ENCODE data around the gene CAPN10.

CAPN10 gene

DNA sequence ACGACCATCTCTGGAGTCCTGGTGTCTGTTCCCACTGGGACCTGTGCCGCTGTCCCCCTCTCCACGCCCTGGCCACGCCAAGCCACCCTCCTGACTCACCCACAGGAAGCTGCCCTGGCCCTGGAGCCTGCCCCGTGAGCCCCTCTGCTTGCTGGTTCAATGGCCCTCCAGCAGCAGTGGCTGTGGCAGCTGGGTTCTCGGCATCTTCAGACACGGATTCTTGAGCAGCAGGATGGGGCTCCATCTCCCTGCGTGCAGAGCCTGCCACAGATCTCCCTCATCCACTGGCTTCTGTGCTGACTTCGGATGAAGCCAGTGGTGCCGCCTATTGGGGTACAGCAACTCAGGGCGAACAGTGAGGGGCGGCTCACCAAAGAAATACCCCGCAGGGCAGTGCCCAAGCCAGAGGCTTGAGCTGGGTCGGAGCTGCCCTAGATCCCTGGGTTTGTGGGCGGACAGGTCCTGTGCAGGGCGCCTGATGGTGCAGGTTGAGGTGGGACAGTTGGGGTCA is 14.0 kb downstream of the CAPN10 start:
- Histone ChIP-seq H3K36me3 (peaks cover 20% of the 10 kb centered on the region), H3K9me3 (ENCODE audit: severe bottlenecking) (no peaks in the 10 kb centered on the region), H3K27me3 (ENCODE audit: insufficient read depth, low read depth, severe bottlenecking) (no peaks in the 10 kb centered on the region), H3K27ac (no peak overlapping the region), H3K4me3 (ENCODE audit: low read depth, low read length) (no peak overlapping the region)
- DNase-seq, result peak; percentile 6
- TF ChIP-seq CTCF (IDR thresholded peaks at IDR 0.05; ENCODE audit: low read depth, low read length), result no peak

- H3K9me3 ChIP-seq (ENCODE audit: severe bottlenecking), result no peaks in the 10 kb centered on the region
- peaks cover 15% of the 10 kb centered on the region for H3K36me3 ChIP-seq
- no peak overlapping the region for H3K4me3 ChIP-seq (ENCODE audit: low read depth, low read length)
- DNase-seq, result peak; percentile 3
- no peaks in the 10 kb centered on the region for H3K27me3 ChIP-seq (ENCODE audit: insufficient read depth, low read depth, severe bottlenecking)
- no peak for TF ChIP-seq CTCF (IDR thresholded peaks at IDR 0.05; ENCODE audit: low read depth, low read length)
- H3K27ac ChIP-seq, result no peak overlapping the region
Observed at GRCh38 chr2:240601061-240601830, 14.7 kb downstream of the CAPN10 start.

DNA sequence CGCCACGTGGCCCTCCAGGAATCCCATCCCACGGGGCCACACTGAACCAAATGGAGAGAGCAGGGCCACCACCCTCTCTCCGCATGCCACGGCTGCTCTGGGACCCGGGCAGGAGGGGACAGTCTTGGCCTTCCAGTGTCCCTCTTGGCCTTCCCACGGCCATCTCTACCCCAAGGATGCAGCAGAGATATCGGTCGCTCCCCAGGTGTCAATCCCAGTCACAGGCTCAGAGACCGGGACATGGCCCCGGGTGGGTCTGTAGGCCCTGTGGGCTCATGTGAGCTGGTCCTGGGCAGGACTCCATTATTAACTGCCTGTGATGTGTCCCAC is 15.3 kb downstream of the CAPN10 start:
- no peak overlapping the region for H3K27ac ChIP-seq
- H3K36me3 ChIP-seq, result peaks cover 15% of the 10 kb centered on the region
- TF ChIP-seq CTCF (IDR thresholded peaks at IDR 0.05; ENCODE audit: low read depth, low read length), result no peak
- no peak overlapping the region for H3K4me3 ChIP-seq (ENCODE audit: low read depth, low read length)
- H3K27me3 ChIP-seq (ENCODE audit: insufficient read depth, low read depth, severe bottlenecking), result no peaks in the 10 kb centered on the region
- DNase-seq, result peak; percentile 2
- no peaks in the 10 kb centered on the region for H3K9me3 ChIP-seq (ENCODE audit: severe bottlenecking)

DNA sequence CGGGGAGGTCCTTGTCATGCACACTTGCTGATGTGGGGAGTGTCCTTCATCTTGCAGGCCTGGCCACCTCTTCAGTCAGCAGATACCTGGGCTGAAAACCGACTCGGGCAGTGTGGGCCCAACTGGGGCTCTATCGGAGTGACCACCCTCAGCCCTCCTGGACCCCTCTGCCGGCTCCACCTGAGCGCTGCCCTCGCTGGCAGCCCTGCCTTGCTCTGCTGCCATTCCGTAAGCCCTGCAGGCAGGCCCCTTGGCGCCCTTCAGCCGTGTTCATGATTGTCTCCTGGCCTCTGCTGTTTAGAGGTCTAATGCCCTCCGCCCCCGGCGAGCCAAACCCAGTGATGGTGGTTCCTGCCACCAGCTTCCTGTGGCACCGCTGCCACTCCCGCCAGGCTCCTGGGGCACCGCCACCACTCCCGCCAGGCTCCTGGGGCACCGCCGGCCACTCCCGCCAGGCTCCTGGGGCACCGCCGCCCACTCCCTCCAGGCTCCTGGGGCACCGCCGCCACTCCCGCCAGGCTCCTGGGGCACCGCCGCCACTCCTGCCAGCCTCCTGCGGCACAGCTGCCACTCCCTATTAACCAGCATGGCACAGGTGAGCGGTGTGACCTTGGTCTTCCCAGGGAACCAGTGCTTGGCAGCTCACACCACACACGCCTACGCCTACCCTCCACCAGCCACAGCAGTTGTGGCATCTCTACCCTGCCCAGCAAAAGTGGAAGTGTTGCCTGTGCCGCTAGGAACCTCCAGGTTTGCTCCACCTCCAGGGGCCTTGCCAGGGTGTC is 15.9 kb downstream of the CAPN10 start:
- DNase-seq, result peak; percentile 5
- TF ChIP-seq CTCF (IDR thresholded peaks at IDR 0.05; ENCODE audit: low read depth, low read length), result no peak

DNA sequence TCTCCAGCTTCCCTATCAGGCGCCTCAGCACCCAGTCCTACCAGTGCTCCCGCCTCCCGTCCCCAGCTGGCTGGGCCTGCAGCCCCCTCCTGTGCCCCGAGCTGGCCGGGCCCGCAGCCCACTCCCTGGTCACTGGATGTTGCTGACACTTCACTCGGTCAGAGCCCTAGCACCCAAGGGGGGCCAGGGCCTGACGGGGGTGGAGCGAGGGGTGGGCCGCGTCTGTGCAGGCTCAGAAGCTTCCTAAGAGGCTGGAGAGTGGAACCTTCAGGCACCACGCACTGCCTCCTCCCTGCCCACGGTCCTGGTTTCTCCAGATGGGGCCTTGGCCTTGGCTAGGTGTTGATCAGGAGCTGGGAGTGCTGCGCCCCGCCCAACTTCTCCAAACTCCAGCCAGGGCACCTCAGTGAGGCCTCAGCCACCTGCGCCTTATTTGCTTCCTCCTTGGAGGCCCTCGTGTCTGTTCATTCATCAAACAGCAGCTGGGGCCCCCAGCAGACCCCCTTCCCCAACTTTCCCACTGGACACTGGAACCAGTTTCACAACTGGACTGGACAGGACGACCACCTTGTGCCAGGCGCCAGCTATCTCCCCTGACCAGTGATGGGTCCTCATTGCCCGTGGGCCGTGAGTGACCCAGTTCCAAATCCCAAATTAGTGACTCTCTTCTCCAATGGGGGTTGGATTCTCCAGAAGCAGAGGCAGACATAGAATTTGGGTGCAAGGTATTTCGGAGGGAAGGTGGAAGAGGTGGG is 16.7 kb downstream of the CAPN10 start:
- Histone ChIP-seq H3K4me3 (ENCODE audit: low read depth, low read length) (no peak overlapping the region), H3K27me3 (ENCODE audit: insufficient read depth, low read depth, severe bottlenecking) (no peaks in the 10 kb centered on the region), H3K27ac (no peak overlapping the region), H3K36me3 (peaks cover 10% of the 10 kb centered on the region), H3K9me3 (ENCODE audit: severe bottlenecking) (no peaks in the 10 kb centered on the region)
- no peak for TF ChIP-seq CTCF (IDR thresholded peaks at IDR 0.05; ENCODE audit: low read depth, low read length)
- peak; percentile 2 for DNase-seq

More for the DNA sequence above, 15.9 kb downstream of the CAPN10 start:
- Histone ChIP-seq H3K27ac (no peak overlapping the region), H3K36me3 (peaks cover 13% of the 10 kb centered on the region), H3K9me3 (ENCODE audit: severe bottlenecking) (no peaks in the 10 kb centered on the region), H3K4me3 (ENCODE audit: low read depth, low read length) (no peak overlapping the region), H3K27me3 (ENCODE audit: insufficient read depth, low read depth, severe bottlenecking) (no peaks in the 10 kb centered on the region)
